Esophagus squamous epithelium (tissue), 4 donors: ENCODE results near the gene CERS3.

ENCODE experiments used
- CTCF ChIP-seq, 6 experiments: fragments of 450-650 bp in 4 of 6; fragments of 200-600 bp in 2 of 6; sonication (generic) in 2 of 6; IDR thresholded peaks; one replicate each; pipeline ENCODE4 v1.5.1; 2016 to 2019; ENCODE audit warnings: antibody characterized with exemption in 6 of 6, mild to moderate bottlenecking in 4 of 6, moderate library complexity in 4 of 6
- POLR2A ChIP-seq, 4 donors: fragments of 450-650 bp; IDR thresholded peaks; one replicate each; pipeline ENCODE4 v1.6.1; 2017; ENCODE audit warnings: antibody characterized with exemption in 4 of 4, mild to moderate bottlenecking in 4 of 4, moderate library complexity in 3 of 4

GRCh38 chr15:100544946-100545345 lies 16.2 kb upstream of the CERS3 start:
- TF ChIP-seq CTCF (IDR thresholded peaks at IDR 0.05) = no peak
- no peak for TF ChIP-seq POLR2A (IDR thresholded peaks at IDR 0.05)
